NK-92 treated with Interleukin-12 subunit alpha and Interleukin-12 subunit beta, amount 100 ng/mL, for 24 hours (cell line): Measurements from ENCODE around the gene ACMSD.

Experiments
- DNase-seq: peaks from one replicate; lab custom pipeline; 2025; lab: John Stamatoyannopoulos, UW

Gene ACMSD

DNA sequence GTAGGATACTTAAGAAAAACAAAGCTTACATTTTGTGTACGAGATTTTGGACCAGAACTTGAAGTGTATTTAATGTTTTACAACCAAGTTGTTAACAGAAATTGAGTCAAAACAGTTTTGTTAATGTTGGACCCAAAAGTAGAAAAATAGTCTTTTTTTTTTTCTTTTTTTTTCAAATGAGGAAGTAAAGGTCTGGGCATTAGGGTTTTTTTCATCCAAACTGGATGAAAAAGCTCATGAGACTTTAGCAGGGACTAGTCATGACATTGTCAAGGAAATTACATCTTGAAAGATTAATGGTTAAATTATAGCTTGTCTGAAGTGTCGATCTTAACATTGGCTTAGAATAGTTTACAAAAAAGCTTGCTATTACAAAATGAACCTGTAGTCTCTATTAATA is 112.5 kb downstream of the ACMSD start:
- no peak for DNase-seq
